Calu3 (cell line): ENCODE measurements around the gene KRT36. TPM values are rescaled to one million over a fixed set of nuclear protein-coding genes. Genes with fewer than 3 reads are reported as not detected.

Experiments used
- BruUV-seq: library from RNA; stranded (reverse); fragments of 400-500 nt; replicated peaks from 2 replicates; lab custom pipeline; 2021; lab: Mats Ljungman, UMichigan
- CTCF ChIA-PET: fragments of 300-600 bp; sonication (Branson Sonifier 250); formaldehyde crosslinking; loops from one replicate; lab custom pipeline; 2022; ENCODE audit warnings: antibody characterized with exemption; lab: Charles Lee
- DNase-seq: peaks from one replicate; pipeline ENCODE4 v3.0.0; 2022
- H3K27ac Mint-ChIP-seq: one replicate; pipeline ENCODE4 v1.8.0; 2022; ENCODE audit warnings: mixed read lengths; ENCODE audit not compliant: unreplicated experiment
- H3K27me3 Mint-ChIP-seq: one replicate; pipeline ENCODE4 v1.8.0; 2022; ENCODE audit warnings: mixed read lengths; ENCODE audit not compliant: unreplicated experiment
- H3K36me3 Mint-ChIP-seq: one replicate; pipeline ENCODE4 v1.8.0; 2022; ENCODE audit warnings: mild to moderate bottlenecking, moderate library complexity, mixed read lengths; ENCODE audit not compliant: insufficient read depth, unreplicated experiment
- H3K4me1 Mint-ChIP-seq: one replicate; pipeline ENCODE4 v1.8.0; 2022; ENCODE audit warnings: mild to moderate bottlenecking, low read depth, mixed read lengths; ENCODE audit not compliant: unreplicated experiment
- H3K4me3 Mint-ChIP-seq: one replicate; pipeline ENCODE4 v1.8.0; 2022; ENCODE audit warnings: mild to moderate bottlenecking, low read depth, moderate library complexity, mixed read lengths; ENCODE audit not compliant: unreplicated experiment
- H3K9me3 Mint-ChIP-seq: one replicate; pipeline ENCODE4 v1.8.0; 2022; ENCODE audit warnings: low read depth, mixed read lengths; ENCODE audit not compliant: unreplicated experiment
- CTCF ChIP-seq: fragments of 200-600 bp; IDR thresholded peaks from one replicate; pipeline ENCODE4 v1.8.0; 2022; ENCODE audit warnings: antibody characterized with exemption; ENCODE audit not compliant: unreplicated experiment
- intact Hi-C: fragments of 100-400 bp; cut with micrococcal nuclease; formaldehyde crosslinking; loops from one replicate; pipeline ENCODE4 v1.10.0; 2022; ENCODE audit not compliant: unreplicated experiment
- total RNA-seq: library from RNA; stranded (reverse); gene quantifications from 2 replicates; pipeline ENCODE4 v1.2.3, GENCODE V29; 2022

The KRT36 gene
- total RNA-seq, 1 experiment from 2014 or later, result not detected

GRCh38 chr17:41466988-41467387 lies 22.7 kb downstream of the KRT36 start, which contains the start of gene KRT32:
Gene KRT32, minus strand, starts transcription at chr17:41467386. Its CDS starts 61 bp downstream, at chr17:41467325.
- BruUV-seq, result no TSS peak
- no peak within 1 kb of the TSS for H3K4me3 Mint-ChIP-seq
- H3K27me3 Mint-ChIP-seq, result peaks cover 8% of the 10 kb centered on the region
- CTCF ChIA-PET, result no interaction called here
- intact Hi-C loops, result no loop called here
- H3K36me3 Mint-ChIP-seq, result peaks cover 5% of the 10 kb centered on the region
- TF ChIP-seq CTCF, result no peak
- peaks cover 3% of the 10 kb centered on the region for H3K9me3 Mint-ChIP-seq
- no peak for DNase-seq
- peaks cover 13% of the 10 kb centered on the region for H3K4me1 Mint-ChIP-seq
- H3K27ac Mint-ChIP-seq, result no peak within 1 kb of the TSS

- no TSS peak for BruUV-seq
- Mint-ChIP-seq H3K36me3 (peaks cover 5% of the 10 kb centered on the region), H3K9me3 (peaks cover 3% of the 10 kb centered on the region), H3K27me3 (no peaks in the 10 kb centered on the region), H3K27ac (peak overlapping the region; percentile 7), H3K4me3 (no peak overlapping the region), H3K4me1 (peaks cover 13% of the 10 kb centered on the region)
- CTCF ChIA-PET, result interaction anchor here (0.8 to 0.9 kb wide), 2 partner anchors 84 to 117 kb away, joined by 3 read pairs; no protein-coding TSS in a partner anchor
- TF ChIP-seq CTCF, result no peak
- intact Hi-C loops, result no loop called here
- peak; percentile 74 for DNase-seq
These were observed 25.0 kb downstream of the KRT36 start for GRCh38 chr17:41464682-41465081.

GRCh38 chr17:41464173-41464572 lies 25.5 kb downstream of the KRT36 start:
- no peak for TF ChIP-seq CTCF
- Mint-ChIP-seq H3K27ac (no peak overlapping the region), H3K4me3 (no peak overlapping the region), H3K36me3 (peaks cover 5% of the 10 kb centered on the region), H3K9me3 (peaks cover 3% of the 10 kb centered on the region), H3K4me1 (peaks cover 13% of the 10 kb centered on the region), H3K27me3 (no peaks in the 10 kb centered on the region)
- no TSS peak for BruUV-seq
- intact Hi-C loops, result no loop called here
- DNase-seq, result no peak
- CTCF ChIA-PET, result interaction anchor here (0.6 to 0.8 kb wide), 2 partner anchors 116 to 1033 kb away, joined by 3 read pairs; no protein-coding TSS in a partner anchor

- H3K36me3 Mint-ChIP-seq, result peaks cover 5% of the 10 kb centered on the region
- intact Hi-C loops, result no loop called here
- peaks cover 3% of the 10 kb centered on the region for H3K9me3 Mint-ChIP-seq
- DNase-seq, result no peak
- CTCF ChIA-PET, result interaction anchor here (0.6 kb wide), 1 partner anchor 1033 kb away, joined by 3 read pairs; no protein-coding TSS in a partner anchor
- no peaks in the 10 kb centered on the region for H3K27me3 Mint-ChIP-seq
- no TSS peak for BruUV-seq
- no peak for TF ChIP-seq CTCF
- H3K4me1 Mint-ChIP-seq, result peaks cover 13% of the 10 kb centered on the region
- H3K27ac Mint-ChIP-seq, result no peak overlapping the region
- H3K4me3 Mint-ChIP-seq, result no peak overlapping the region
These were observed 26.0 kb downstream of the KRT36 start for GRCh38 chr17:41463746-41464145.
